HTR-8/SVneo (cell line): Measurements from ENCODE around the gene ROR1.
A peak's percentile ranks its signal among the peaks of the same experiment; 100 is the strongest.

Experiments used
- DNase-seq: peaks from one replicate; pipeline ENCODE4 v3.0.0; 2011; ENCODE audit warnings: low spot score, mixed read lengths; ENCODE audit not compliant: insufficient read length
- FAIRE-seq: peaks from 2 replicates; lab custom pipeline; 2011; peaks lifted over from hg19 to GRCh38; lab: Jason Lieb, UNC

ROR1 gene

GRCh38 chr1:64179588-64179987 is 405.8 kb downstream of the ROR1 start:
- FAIRE-seq (no peak), DNase-seq (no peak)

DNA sequence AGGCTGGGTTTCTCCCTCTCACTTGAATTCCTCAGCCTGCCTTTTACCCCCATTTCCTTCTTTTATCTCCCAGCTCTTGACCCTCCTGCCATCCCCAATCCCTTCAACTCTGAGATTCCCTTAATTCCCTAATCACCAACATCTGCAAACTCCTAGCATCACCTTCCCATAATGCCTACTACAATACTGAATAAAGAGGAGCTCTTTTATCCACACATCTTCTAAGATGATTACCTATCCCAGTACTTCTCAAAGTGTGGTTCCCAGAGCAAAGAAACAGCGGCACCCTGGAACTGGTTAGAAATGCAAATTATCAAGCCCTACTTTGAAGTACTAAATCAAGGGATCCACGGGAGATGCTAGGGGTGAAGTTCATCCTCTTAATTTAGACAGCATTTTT is 408.4 kb downstream of the ROR1 start:
- no peak for DNase-seq
- FAIRE-seq, result no peak

DNA sequence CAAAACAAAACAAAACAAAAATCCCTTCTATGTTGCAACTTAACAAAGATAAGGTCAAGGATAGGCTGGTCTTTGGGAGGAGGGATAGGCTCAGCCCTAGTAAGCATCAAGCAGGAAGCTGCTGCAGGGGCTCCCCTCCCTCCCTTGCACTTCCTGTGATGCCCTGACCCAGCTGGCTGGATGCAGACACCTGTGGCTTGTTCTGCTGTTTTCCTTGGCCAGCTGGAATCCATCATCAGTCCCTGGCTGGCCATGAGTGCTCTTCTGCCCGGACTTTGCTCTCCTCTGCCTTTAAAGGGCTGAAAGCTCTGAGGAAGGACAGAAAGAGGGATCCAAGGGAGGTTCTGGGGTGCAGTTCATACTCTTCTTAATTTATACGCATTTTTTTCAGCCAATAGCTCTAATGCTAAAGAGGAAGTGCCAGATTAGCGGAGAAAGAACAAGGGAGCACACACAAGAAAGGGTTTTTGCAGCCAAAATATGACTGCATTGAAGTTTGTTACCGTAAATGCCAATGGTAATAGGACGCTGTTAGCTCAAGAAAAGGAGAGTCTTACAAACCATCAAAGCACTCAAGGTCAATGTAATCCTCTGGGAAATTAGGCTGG is 409.7 kb downstream of the ROR1 start:
- FAIRE-seq, result no peak
- no peak for DNase-seq

- peak; percentile 90 for FAIRE-seq
These were observed 410.2 kb downstream of the ROR1 start for GRCh38 chr1:64184003-64184440.

DNA sequence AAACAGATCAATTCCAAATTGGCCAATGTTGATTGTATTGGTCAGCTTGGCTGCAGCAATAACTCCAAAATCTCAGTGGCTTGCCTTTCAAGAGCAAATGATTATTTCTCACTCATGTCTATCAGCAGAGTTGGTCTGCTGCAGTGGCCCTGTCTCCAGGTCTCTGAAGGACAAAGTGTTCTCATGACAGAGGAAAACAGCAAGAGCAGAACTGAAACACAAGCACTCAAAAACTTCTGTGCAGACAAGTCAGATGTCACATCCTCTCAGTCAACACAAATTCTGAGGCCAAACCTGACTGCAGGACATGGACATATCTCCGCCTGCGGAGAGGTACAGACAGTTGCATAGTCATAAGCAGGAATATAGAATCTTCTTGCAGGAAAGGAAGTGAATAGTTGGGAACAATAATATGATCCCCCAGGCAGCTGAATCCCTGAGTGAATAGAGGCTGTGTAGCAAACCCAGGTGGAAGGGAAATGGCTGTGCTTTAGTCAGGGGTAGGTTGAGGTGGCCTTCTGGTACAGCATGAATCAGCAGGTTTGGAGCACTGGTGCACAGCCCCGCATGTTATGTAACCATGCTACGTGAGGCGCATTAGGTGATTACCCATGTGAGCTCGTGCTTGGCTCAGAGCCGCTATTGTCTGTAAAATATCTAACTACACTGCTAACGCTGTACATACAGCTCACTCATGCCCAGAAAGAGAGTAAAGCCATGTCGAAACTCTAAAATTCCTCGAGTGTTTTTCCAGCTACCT is 412.5 kb downstream of the ROR1 start:
- no peak for FAIRE-seq
- no peak for DNase-seq

More at GRCh38 chr1:64184003-64184440, 410.2 kb downstream of the ROR1 start:
- peak; percentile 15 for DNase-seq

- DNase-seq (no peak), FAIRE-seq (no peak)
These were observed 413.1 kb downstream of the ROR1 start for GRCh38 chr1:64186898-64187280.

DNA sequence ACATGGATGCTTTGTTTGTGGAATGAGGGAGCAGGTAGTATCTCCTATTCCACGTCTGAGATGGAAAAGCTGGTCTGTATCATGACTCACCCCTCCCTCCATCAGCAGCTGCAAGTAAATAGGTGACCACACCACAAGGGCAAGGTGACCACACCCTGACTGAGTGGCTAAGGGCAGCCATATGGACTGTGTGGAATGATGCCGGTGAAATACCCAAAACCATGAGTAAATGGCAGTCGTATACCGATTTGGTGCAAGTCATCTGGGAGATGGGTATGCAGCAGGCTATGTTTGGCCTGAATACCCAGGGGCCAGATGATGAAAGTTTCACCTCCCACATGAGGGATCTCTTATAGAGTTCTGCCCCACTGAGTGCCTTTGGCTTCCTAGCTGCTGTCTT is 413.8 kb downstream of the ROR1 start:
- no peak for DNase-seq
- no peak for FAIRE-seq

DNA sequence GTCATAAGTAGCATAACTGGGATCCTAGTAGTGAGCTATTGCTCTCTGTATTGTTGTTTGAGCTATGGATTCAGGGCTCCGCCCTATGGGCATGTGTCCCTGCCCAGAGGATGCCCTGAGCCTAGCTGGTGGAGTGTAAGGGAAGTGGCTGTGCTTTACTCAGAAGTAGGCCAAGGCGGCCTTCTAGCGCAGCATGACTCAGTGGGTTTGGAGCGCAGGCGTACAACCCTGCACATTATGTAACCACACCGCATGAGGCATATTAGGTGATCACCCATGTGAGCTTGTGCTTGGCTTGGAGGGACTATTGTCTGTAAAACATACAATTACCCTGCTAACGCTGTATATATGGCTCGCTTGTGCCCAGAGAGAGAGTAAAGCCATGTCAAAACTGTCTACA is 418.5 kb downstream of the ROR1 start:
- FAIRE-seq (no peak), DNase-seq (no peak)

DNA sequence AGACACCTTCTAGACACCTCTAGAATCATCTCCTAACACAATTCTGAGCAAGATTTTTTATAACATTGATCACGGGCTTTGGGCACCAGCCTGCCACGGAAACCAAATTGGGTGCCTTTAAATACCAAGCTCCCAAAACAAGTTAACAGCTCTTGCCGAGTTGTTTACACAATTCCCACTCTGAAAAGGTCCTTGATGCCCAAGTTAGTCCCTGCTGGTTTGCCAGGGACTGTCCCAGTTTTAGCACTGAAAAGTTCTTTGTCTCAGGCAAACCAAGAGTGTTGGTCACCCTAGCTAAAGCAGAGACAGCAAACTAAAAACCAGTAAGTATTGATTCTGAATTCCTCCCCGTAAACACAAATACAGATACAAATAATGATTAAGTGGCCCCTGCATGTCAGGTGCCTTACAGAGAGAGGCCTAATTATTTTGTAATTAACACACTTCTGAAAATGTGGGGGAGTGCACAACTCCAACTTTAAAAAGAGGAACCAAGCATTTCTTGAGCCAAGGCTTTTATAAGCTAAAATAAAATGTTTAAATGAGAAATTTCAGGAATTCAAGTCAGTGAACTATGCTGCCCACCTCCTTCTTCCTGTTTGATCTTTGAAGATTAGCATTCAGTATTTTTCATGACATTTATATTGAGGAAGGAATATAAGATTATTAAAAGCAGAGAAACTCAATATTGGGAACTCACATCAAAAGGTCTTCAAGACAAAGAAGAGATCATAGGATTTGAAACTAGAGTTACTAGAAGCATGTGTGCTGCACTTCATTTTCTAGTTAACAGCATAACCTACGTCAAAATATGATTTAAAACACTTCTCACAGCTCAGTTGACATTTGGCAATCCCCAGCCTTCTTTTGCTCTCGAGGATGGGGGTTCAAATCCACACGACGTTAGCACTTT is 420.6 kb downstream of the ROR1 start:
- DNase-seq, result no peak
- FAIRE-seq, result no peak

DNA sequence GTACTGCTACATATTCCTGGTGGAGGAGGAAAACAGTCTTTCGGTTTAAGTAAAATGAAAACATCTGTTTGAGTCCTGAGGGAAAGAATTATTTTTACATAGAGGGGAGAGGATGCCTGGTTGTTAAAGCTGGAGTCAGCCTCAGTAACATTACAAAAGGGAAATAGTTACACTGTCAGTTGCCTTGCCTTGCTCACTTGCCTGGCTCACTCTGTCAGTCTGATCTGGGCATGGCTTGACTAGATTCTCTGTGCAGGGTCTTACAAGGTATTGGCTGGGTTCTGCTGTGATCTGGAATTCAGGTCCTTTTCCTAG is 421.2 kb downstream of the ROR1 start:
- no peak for FAIRE-seq
- no peak for DNase-seq

DNA sequence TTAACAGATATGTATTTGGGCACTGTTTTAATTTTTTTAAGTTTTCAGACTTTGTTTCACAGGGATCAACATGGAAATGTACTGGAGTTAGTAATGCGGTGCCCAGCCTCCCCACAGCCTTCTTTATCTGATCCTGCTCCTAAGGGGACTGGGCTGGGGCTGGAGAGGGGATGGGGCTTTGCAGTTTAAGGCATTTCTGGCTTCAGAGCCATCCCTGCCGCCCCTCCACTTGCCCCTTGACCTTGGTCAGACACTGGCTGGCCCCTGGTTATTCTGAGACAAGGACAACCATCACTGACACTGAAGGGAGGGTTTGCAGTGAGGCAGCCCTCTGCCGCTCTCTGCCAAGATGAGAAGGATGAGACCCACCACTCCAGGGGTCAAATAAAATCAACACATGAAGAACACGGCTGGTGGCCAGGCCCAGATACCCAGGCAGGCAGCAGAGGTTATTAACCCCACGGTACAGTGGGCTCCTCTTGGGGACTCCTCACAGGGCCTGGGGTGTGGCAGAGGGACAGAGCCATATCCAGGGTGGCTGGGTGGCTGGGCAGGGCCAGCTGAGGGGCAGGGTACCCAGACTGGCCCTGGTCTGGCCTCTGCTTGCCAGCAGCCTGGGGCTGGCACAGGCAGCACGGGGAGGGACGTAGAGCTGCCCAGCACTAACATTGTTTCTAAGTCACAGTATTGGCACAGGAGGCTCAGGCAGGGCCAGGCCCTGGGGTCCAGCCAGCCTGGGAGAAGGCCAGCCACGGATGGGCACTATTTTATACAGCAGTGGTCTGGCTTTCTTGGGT is 422.5 kb downstream of the ROR1 start:
- DNase-seq, result no peak
- FAIRE-seq, result no peak

- FAIRE-seq (no peak), DNase-seq (no peak)
These were observed 423.3 kb downstream of the ROR1 start for GRCh38 chr1:64197076-64197475.

DNA sequence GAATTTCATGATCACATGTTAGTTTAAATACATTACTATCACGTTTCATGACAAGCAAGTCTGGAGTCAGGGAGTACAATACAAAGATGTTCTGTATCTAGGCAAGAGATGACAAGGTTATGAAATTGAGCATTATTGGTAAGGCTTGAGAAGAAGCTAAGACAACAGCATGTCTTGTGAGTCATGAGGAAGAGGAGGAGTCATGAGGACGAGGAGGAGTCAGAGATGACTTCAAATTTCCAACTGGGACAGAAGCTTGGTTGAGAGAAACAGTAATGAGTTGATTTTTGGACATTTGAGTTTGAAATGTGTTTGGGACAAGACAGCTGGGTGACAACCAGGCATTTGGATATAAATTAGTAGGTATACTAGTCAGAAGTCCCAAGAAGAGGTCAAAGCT is 425.3 kb downstream of the ROR1 start:
- DNase-seq, result no peak
- FAIRE-seq, result no peak

- DNase-seq (no peak), FAIRE-seq (no peak)
These were observed 426.2 kb downstream of the ROR1 start for GRCh38 chr1:64200064-64200463.

- FAIRE-seq, result no peak
- DNase-seq, result no peak
These were observed 429.6 kb downstream of the ROR1 start, which contains the start of gene UBE2U for GRCh38 chr1:64203420-64203819. UBE2U (plus strand) TSS chr1:64203623; CDS start chr1:64204051, 428 bp downstream.

DNA sequence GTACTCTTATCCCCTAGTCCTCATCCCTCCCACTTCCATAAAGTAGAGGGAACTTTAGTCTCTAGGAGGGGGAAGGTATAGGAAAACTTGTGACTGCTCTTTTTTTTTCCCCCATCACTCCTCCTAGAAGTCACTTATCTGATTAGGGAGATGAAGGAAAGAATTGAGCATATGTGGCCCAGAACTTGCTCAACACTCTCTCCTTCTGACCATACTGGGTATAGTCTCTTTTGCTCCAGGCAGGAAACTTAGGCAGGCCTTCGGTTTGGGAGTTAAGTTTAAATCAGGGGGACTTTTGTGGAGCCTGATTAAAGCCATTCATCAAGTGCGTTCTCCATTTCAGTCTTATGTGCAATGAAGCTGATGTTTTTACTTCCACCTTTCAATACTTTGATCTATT is 435.4 kb downstream of the ROR1 start:
- FAIRE-seq (no peak), DNase-seq (no peak)

DNA sequence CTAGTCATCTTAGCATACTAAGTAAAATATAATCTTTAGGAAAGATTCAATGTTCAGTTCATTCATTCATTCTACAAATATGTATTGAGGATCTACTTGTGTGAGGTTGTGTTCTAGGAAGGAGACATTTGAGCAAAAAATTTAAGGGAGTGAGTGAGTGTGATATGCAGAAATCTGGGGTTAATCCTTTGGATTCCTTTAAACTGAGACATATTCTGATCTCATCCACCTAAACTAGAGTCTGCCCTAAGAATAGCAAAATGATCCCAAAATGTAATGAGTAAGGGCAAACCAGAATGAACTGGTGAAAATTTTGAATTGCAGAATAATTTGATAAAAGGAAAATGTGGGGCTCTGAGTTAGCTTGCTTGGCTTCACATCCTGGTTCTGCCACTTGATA is 438.2 kb downstream of the ROR1 start:
- DNase-seq (no peak), FAIRE-seq (no peak)

DNA sequence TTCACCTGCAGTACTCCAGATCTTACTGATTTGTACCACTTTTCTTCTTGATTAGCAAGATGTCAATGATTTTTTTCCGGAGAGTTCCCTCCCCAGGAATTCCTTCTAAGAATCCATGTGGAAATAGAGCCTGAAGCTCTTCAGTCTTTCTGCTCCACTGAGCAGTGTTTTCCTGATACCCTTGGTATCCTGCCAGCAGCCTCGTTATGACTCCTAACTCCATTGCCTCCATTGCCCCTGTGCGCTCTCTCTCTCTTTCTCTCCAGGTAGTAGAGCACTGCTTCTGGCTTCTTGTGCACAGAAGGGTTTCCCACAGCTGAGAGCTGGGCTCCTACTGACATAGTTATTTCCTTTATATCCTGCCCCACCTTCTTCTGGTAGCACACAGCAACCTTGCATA is 441.8 kb downstream of the ROR1 start:
- FAIRE-seq, result no peak

DNA sequence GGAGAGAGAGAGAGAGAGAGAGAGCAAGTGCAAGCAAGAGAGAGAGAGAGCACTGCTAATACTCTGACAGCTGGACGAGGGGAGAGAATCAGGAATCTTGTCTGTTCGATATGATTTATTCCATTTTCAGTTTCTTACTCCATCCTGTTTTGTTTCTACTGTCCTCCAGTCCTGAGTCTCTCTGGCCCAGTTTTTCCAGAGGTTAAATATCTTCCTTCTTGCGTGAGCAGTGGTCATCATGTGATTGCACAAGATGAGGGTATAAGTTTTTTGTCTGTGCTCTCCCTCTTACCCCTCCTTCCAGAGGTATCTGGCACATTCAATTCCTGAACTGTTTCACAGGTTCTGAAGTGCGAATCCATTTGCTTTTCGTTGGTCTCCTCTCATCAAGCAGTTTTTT is 446.4 kb downstream of the ROR1 start:
- FAIRE-seq (no peak), DNase-seq (no peak)

More for the DNA sequence above, 441.8 kb downstream of the ROR1 start:
- no peak for DNase-seq
